HG03575 (cell line): Measurements from ENCODE around the gene ZDHHC11.
"Not testable (repeated sequence)": the region's sequence is repeated elsewhere in the genome, so short reads cannot be mapped to it uniquely, and the experiment has no call there.

Experiments
- ATAC-seq: cut with Tn5 transposase; IDR thresholded peaks from one replicate; pipeline ENCODE4 v1.9.1; 2021; ENCODE audit not compliant: unreplicated experiment, insufficient number of reproducible peaks, low FRiP score; ENCODE audit errors: extremely low read depth

The ZDHHC11 gene

DNA sequence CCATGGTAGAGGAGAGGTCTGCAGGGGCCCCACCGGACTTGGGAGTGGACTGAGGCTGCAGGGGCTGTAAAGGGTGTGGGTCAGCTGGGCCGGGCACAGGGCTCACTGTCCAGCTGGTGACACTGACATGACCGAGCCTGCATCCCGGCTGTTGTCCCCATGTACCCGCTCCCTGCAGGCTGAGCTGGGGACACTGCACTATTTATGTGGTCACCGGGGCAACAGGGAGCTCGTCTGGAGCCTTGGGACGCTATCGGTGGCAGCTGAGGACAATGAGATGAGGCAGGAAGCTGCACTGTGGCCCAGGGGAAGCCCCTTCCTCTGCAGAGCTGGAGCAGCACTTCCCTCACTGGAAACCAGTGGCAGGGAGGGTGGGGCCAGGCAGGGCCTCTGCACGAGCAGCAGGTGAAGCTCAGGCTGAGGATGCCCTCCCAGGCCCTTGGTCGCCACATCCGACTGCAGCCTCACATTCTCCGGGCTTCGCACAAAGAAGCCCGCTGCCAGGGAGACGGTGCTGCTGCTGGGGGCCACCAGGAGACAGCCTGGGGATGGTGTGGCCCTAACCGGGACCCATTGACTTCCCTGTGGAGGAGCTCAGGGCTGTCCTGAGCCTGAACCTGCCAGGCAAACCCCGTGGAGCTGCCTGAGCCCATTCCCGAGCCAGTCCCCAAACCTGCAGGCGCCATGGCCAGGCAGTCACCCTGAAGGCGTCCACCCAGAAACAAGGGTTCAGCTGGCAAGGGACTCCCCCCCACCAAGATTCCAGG, 92.7 kb downstream of the ZDHHC11 start:
- ATAC-seq: no peak

DNA sequence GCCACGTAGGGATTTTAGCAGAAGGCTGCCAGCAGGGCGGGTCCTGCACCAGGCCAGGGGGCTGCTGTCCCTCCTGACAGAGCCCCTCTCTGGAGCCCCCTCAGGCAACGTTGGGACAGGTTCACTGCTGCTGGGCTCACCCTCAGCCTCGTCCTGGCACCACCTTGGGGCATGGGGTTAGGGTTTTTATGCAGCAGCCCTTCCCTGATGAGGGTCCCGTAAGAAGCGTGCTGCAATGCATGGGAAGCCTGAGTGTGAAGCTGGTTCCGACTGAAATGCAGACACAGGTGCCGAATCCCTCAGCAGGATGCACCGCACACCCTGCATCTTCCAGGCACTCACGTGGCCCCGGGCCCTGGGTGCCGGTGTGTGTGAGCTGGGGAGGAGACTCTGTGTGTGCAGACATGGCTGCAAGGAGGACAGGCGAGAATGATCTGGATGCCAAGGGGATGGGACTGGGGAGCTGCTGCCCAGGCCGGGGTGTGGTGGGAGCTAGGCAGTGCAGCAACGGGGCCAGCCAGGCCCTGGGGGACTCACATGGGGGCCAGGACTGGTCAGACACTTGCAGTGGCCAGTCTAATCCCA, 93.3 kb downstream of the ZDHHC11 start:
- no peak for ATAC-seq

DNA sequence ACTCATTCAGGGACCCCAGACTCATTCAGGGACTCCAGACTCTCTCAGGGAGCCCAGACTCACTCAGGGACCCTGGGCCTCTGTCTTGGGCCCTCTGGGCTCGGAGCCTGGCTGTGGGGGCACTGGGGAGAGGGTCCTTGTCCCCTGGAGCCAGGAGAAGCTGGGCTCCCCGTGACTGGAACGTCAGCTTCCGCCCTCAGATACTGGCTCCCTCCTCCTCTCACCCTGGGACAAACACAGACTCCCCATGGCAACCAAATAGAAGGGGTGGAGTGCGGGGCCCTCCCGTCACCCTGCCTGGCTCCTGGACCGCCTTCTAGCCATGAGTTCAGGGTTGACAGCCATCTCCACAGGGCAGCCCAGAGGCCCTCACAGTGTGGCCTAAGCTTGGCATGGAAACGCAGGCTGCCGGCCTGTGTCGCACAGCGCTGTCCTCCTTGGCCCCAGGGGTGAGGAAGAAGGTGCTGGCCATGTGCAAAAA, 93.9 kb downstream of the ZDHHC11 start:
- ATAC-seq: no peak

- ATAC-seq: no peak
Observed at GRCh38 chr5:756171-756570, 94.6 kb downstream of the ZDHHC11 start.

GRCh38 chr5:754143-754632, 96.6 kb downstream of the ZDHHC11 start:
- ATAC-seq: not testable (repeated sequence)

- not testable (repeated sequence) for ATAC-seq
Observed at GRCh38 chr5:753567-754142, 97.1 kb downstream of the ZDHHC11 start.

GRCh38 chr5:752532-753115, 98.2 kb downstream of the ZDHHC11 start:
- ATAC-seq: not testable (repeated sequence)

DNA sequence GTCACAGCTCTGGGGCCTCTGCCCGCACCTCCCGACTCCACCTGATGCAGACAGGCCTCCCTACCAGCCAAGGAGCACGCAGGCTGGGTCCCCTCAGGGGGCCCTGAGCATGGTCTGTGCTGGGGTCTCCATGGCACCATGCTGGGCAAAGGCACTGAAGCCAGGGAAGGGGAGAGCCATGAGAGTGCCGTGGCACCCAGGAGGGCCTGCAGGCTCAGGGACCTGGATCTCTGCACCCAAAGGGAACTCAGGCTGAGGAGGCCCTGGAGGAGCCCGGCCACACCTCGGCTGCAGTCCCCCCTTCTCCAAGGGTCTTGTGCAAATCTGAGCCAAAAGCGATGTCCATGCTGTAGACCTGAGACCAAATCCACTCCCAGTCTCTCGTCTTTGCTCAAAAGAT, 98.8 kb downstream of the ZDHHC11 start:
- not testable (repeated sequence) for ATAC-seq

DNA sequence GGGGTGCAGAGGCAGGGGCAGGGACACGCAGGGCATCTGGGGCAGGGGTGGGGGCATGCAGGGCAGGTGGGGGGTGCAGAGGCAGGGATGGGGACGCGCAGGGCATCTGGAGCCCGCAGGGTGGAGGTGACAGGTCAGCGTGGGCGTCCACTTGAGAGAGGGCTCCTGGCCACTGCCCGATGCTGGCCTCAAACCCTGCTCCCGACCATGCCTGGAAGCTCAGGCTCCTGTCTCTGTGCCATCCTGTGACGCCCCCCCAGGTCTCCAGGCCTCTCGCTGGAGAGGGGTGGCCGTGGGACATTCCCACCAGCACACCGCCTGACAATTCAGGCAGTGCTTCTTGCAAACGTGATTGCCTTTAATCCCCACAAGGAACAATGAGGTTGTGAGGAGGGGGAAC, 99.3 kb downstream of the ZDHHC11 start:
- ATAC-seq: no peak

DNA sequence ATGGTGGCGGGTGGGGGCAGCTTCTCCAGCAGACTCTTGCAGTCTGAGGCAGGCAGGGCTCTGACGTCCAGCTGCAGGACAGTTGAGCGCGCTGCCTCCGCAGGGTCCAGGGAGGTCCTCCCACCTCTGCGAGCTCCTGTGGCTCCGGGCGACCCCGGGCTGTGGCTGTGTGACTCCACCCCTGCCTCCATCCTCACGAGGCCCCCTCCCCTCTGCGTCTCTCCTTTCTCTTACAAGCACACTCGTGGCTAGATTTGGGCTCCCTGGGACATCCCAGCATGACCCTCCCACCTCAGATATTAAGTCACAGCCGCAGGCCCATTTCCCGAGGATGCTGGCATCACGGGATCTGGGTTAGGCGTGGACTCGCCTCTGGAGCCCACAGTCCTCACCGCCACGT, 100.6 kb downstream of the ZDHHC11 start:
- ATAC-seq: not testable (repeated sequence)

- no peak for ATAC-seq
Observed at GRCh38 chr5:749101-749670, 101.6 kb downstream of the ZDHHC11 start.

- ATAC-seq: not testable (repeated sequence)
Observed at GRCh38 chr5:748011-748980, 102.5 kb downstream of the ZDHHC11 start.

GRCh38 chr5:747303-747844, 103.4 kb downstream of the ZDHHC11 start:
- ATAC-seq: not testable (repeated sequence)

- ATAC-seq: no peak
Observed at GRCh38 chr5:746258-746761, 104.5 kb downstream of the ZDHHC11 start.
